ENCODE results near the gene TAF11L7. TPM values are rescaled to one million over a fixed set of nuclear protein-coding genes. Genes with fewer than 3 reads are reported as not detected.
"Not testable (repeated sequence)": the region's sequence is repeated elsewhere in the genome, so short reads cannot be mapped to it uniquely, and the experiment has no call there.

Gene TAF11L7
- total RNA-seq (not detected), polyA plus RNA-seq (not detected)

- H3K36me3 Mint-ChIP-seq; H3K27me3 ChIP-seq (ENCODE audit: insufficient read depth, low read length, poor library complexity, severe bottlenecking); H3K4me3 Mint-ChIP-seq; H3K4me3 ChIP-seq (ENCODE audit: low read length); H3K4me1 ChIP-seq (ENCODE audit: insufficient read depth, low read length); POLR2A ChIA-PET; H3K27ac Mint-ChIP-seq; H3K27me3 Mint-ChIP-seq; CTCF ChIA-PET; H3K27ac ChIP-seq (ENCODE audit: low read depth, low read length); H3K4me1 Mint-ChIP-seq; H3K9me3 Mint-ChIP-seq; H3K9me3 ChIP-seq (ENCODE audit: low read length); H3K36me3 ChIP-seq (ENCODE audit: insufficient read depth, low read length); DNase-seq: not testable (repeated sequence)
Measured at GRCh38 chr5:17585658-17586057, at the start of gene TAF11L7. TSS of gene TAF11L7 (minus strand) at chr5:17585758.

- ChIA-PET POLR2A (no interaction called here), CTCF (no interaction called here)
- Mint-ChIP-seq H3K4me3 (no peak within 1 kb of the TSS), H3K9me3 (peaks cover 0 to 10% (median 0%) of the 10 kb centered on the region in 5 donors), H3K27ac (no peak within 1 kb of the TSS), H3K36me3 (no peaks in the 10 kb centered on the region), H3K4me1 (no peaks in the 10 kb centered on the region), H3K27me3 (peaks cover 0 to 1% of the 10 kb centered on the region in 2 donors)
- H3K4me1 ChIP-seq (ENCODE audit: insufficient read depth, low read length), result no peaks in the 10 kb centered on the region
- no peak for DNase-seq
- no peak within 1 kb of the TSS for H3K4me3 ChIP-seq (ENCODE audit: low read length)
- no peaks in the 10 kb centered on the region for H3K9me3 ChIP-seq (ENCODE audit: low read length)
- H3K36me3 ChIP-seq (ENCODE audit: insufficient read depth, low read length), result no peaks in the 10 kb centered on the region
- H3K27ac ChIP-seq (ENCODE audit: low read depth, low read length), result no peak within 1 kb of the TSS
- H3K27me3 ChIP-seq (ENCODE audit: insufficient read depth, low read length, poor library complexity, severe bottlenecking), result no peaks in the 10 kb centered on the region
Measured at GRCh38 chr5:17634160-17634559, 48.6 kb upstream of the TAF11L7 start, which contains the start of gene TAF11L14. TSS of gene TAF11L14 (plus strand) at chr5:17634460.

- H3K36me3 ChIP-seq (ENCODE audit: insufficient read depth, low read length); DNase-seq; CTCF ChIA-PET; H3K27ac ChIP-seq (ENCODE audit: low read depth, low read length); H3K27me3 Mint-ChIP-seq; H3K9me3 ChIP-seq (ENCODE audit: low read length); H3K4me1 ChIP-seq (ENCODE audit: insufficient read depth, low read length); POLR2A ChIA-PET; H3K27ac Mint-ChIP-seq; H3K4me3 Mint-ChIP-seq; H3K4me1 Mint-ChIP-seq; H3K4me3 ChIP-seq (ENCODE audit: low read length); H3K36me3 Mint-ChIP-seq; H3K27me3 ChIP-seq (ENCODE audit: insufficient read depth, low read length, poor library complexity, severe bottlenecking): not testable (repeated sequence)
- H3K9me3 Mint-ChIP-seq, result peaks cover 0 to 12% (median 0%) of the 10 kb centered on the region in 5 donors
Measured at GRCh38 chr5:17631788-17632187, 46.2 kb upstream of the TAF11L7 start, which contains the start of gene TAF11L13. TSS of gene TAF11L13 (plus strand) at chr5:17632088.

- no peaks in the 10 kb centered on the region for H3K36me3 Mint-ChIP-seq
- no peaks in the 10 kb centered on the region for H3K4me1 Mint-ChIP-seq
- no peak overlapping the region for H3K27ac Mint-ChIP-seq
- peaks cover 0 to 3% of the 10 kb centered on the region in 2 donors for H3K27me3 Mint-ChIP-seq
- Histone ChIP-seq H3K9me3 (ENCODE audit: low read length) (no peaks in the 10 kb centered on the region), H3K4me3 (ENCODE audit: low read length) (no peak overlapping the region), H3K27me3 (ENCODE audit: insufficient read depth, low read length, poor library complexity, severe bottlenecking) (no peaks in the 10 kb centered on the region), H3K4me1 (ENCODE audit: insufficient read depth, low read length) (no peaks in the 10 kb centered on the region), H3K27ac (ENCODE audit: low read depth, low read length) (no peak overlapping the region), H3K36me3 (ENCODE audit: insufficient read depth, low read length) (no peaks in the 10 kb centered on the region)
- ChIA-PET CTCF (no interaction called here), POLR2A (no interaction called here)
- no peak for DNase-seq
- H3K9me3 Mint-ChIP-seq, result peaks cover 0 to 15% (median 2%) of the 10 kb centered on the region in 5 donors
- no peak overlapping the region for H3K4me3 Mint-ChIP-seq
Measured at GRCh38 chr5:17625686-17626085, 40.1 kb upstream of the TAF11L7 start.

GRCh38 chr5:17620627-17621026 lies 35.1 kb upstream of the TAF11L7 start:
- POLR2A ChIA-PET, result no interaction called here
- no peaks in the 10 kb centered on the region for H3K36me3 ChIP-seq (ENCODE audit: insufficient read depth, low read length)
- Mint-ChIP-seq H3K27me3 (peaks cover 0 to 2% of the 10 kb centered on the region in 2 donors), H3K36me3 (no peaks in the 10 kb centered on the region), H3K4me3 (no peak overlapping the region), H3K27ac (no peak overlapping the region), H3K4me1 (no peaks in the 10 kb centered on the region), H3K9me3 (peaks cover 0 to 16% (median 5%) of the 10 kb centered on the region in 5 donors)
- H3K27ac ChIP-seq (ENCODE audit: low read depth, low read length), result no peak overlapping the region
- no peaks in the 10 kb centered on the region for H3K27me3 ChIP-seq (ENCODE audit: insufficient read depth, low read length, poor library complexity, severe bottlenecking)
- no peaks in the 10 kb centered on the region for H3K9me3 ChIP-seq (ENCODE audit: low read length)
- H3K4me3 ChIP-seq (ENCODE audit: low read length), result no peak overlapping the region
- DNase-seq, result no peak
- H3K4me1 ChIP-seq (ENCODE audit: insufficient read depth, low read length), result no peaks in the 10 kb centered on the region
- CTCF ChIA-PET, result no interaction called here

GRCh38 chr5:17619354-17619753 lies 33.8 kb upstream of the TAF11L7 start:
- Histone ChIP-seq H3K27ac (ENCODE audit: low read depth, low read length) (no peak overlapping the region), H3K27me3 (ENCODE audit: insufficient read depth, low read length, poor library complexity, severe bottlenecking) (no peaks in the 10 kb centered on the region), H3K36me3 (ENCODE audit: insufficient read depth, low read length) (no peaks in the 10 kb centered on the region), H3K9me3 (ENCODE audit: low read length) (no peaks in the 10 kb centered on the region), H3K4me3 (ENCODE audit: low read length) (no peak overlapping the region), H3K4me1 (ENCODE audit: insufficient read depth, low read length) (no peaks in the 10 kb centered on the region)
- H3K27me3 Mint-ChIP-seq, result peaks cover 0 to 2% of the 10 kb centered on the region in 2 donors
- DNase-seq, result no peak
- H3K4me1 Mint-ChIP-seq, result no peaks in the 10 kb centered on the region
- peaks cover 0 to 19% (median 5%) of the 10 kb centered on the region in 5 donors for H3K9me3 Mint-ChIP-seq
- H3K4me3 Mint-ChIP-seq, result no peak overlapping the region
- ChIA-PET POLR2A (no interaction called here), CTCF (no interaction called here)
- no peaks in the 10 kb centered on the region for H3K36me3 Mint-ChIP-seq
- no peak overlapping the region for H3K27ac Mint-ChIP-seq

GRCh38 chr5:17614872-17615605 lies 29.5 kb upstream of the TAF11L7 start:
- H3K27ac Mint-ChIP-seq, result no peak overlapping the region

GRCh38 chr5:17610092-17610491 lies 24.5 kb upstream of the TAF11L7 start, which contains the start of gene TAF11L12:
TSS of gene TAF11L12 (plus strand) at chr5:17610392.
- DNase-seq; H3K27ac ChIP-seq (ENCODE audit: low read depth, low read length); H3K4me3 Mint-ChIP-seq; H3K36me3 Mint-ChIP-seq; H3K4me1 ChIP-seq (ENCODE audit: insufficient read depth, low read length); H3K4me3 ChIP-seq (ENCODE audit: low read length); H3K9me3 ChIP-seq (ENCODE audit: low read length); H3K4me1 Mint-ChIP-seq; H3K27me3 Mint-ChIP-seq; H3K36me3 ChIP-seq (ENCODE audit: insufficient read depth, low read length); H3K27ac Mint-ChIP-seq; CTCF ChIA-PET; H3K27me3 ChIP-seq (ENCODE audit: insufficient read depth, low read length, poor library complexity, severe bottlenecking); POLR2A ChIA-PET: not testable (repeated sequence)
- H3K9me3 Mint-ChIP-seq, result peaks cover 0 to 26% (median 7%) of the 10 kb centered on the region in 5 donors

More at GRCh38 chr5:17614872-17615605, 29.5 kb upstream of the TAF11L7 start:
- DNase-seq, result no peak
- Mint-ChIP-seq H3K4me1 (no peaks in the 10 kb centered on the region), H3K4me3 (no peak overlapping the region), H3K9me3 (peaks cover 0 to 18% (median 5%) of the 10 kb centered on the region in 5 donors), H3K36me3 (no peaks in the 10 kb centered on the region), H3K27me3 (no peaks in the 10 kb centered on the region)
- no peak overlapping the region for H3K27ac ChIP-seq (ENCODE audit: low read depth, low read length)
- H3K4me3 ChIP-seq (ENCODE audit: low read length), result no peak overlapping the region
- CTCF ChIA-PET, result no interaction called here
- no peaks in the 10 kb centered on the region for H3K36me3 ChIP-seq (ENCODE audit: insufficient read depth, low read length)
- POLR2A ChIA-PET, result no interaction called here
- H3K4me1 ChIP-seq (ENCODE audit: insufficient read depth, low read length), result no peaks in the 10 kb centered on the region
- H3K27me3 ChIP-seq (ENCODE audit: insufficient read depth, low read length, poor library complexity, severe bottlenecking), result no peaks in the 10 kb centered on the region
- no peaks in the 10 kb centered on the region for H3K9me3 ChIP-seq (ENCODE audit: low read length)

All from CD8-positive, alpha-beta memory T cell (primary cell).